ENCODE measurements around the gene ZNF800. TPM values are rescaled to one million over a fixed set of nuclear protein-coding genes. Genes with fewer than 3 reads are reported as not detected.

ZNF800 gene
- total and polyA plus RNA-seq, 11 donors = 4.2 to 34.7 (median 22.3) TPM

- DNase-seq = no peak
- H3K4me3 ChIP-seq = no peak overlapping the region
- intact Hi-C loops (cut with DNase I) = loop anchor here in 3 of 10 donors (5.0 to 10.0 kb wide), 3 partner anchors 42 to 165 kb away; partner anchors contain the start of gene ZNF800 (in 3 of the 3)
- H3K9me3 ChIP-seq = no peaks in the 10 kb centered on the region
- no peaks in the 10 kb centered on the region for H3K27me3 ChIP-seq
- H3K36me3 ChIP-seq = peaks cover 0 to 17% (median 3%) of the 10 kb centered on the region in 9 donors
- 89 to 95% (median 93%) methylated on average over 7 of the region's 7 CpGs for WGBS, 4 donors
- H3K4me1 ChIP-seq = peaks cover 0 to 8% (median 0%) of the 10 kb centered on the region in 12 donors
- ATAC-seq = no peak
- H3K27ac ChIP-seq = no peak overlapping the region
- TF ChIP-seq POLR2A (IDR thresholded peaks at IDR 0.05) = no peak
- TF ChIP-seq CTCF (IDR thresholded peaks at IDR 0.05) = no peak
Measured at GRCh38 chr7:127349881-127350280, 42.6 kb downstream of the ZNF800 start.

- no peak for ATAC-seq
- Histone ChIP-seq H3K4me3 (peak overlapping the region in 8 of 12 donors; percentile 28 to 55 (median 43)), H3K9me3 (peaks cover 0 to 3% (median 0%) of the 10 kb centered on the region in 12 donors), H3K27me3 (no peaks in the 10 kb centered on the region), H3K4me1 (peaks cover 0 to 8% (median 0%) of the 10 kb centered on the region in 12 donors), H3K36me3 (peaks cover 0 to 13% (median 0%) of the 10 kb centered on the region in 9 donors), H3K27ac (no peak overlapping the region)
- intact Hi-C loops (cut with DNase I) = loop anchor here in 3 of 10 donors (5.0 to 10.0 kb wide), 3 partner anchors 44 to 167 kb away; partner anchors contain the start of gene ZNF800 (in 3 of the 3)
- DNase-seq = no peak
- TF ChIP-seq CTCF (IDR thresholded peaks at IDR 0.05) (no peak), POLR2A (IDR thresholded peaks at IDR 0.05) (no peak)
- whole genome bisulfite sequencing, 4 donors = 94 to 97% (median 95%) methylated on average over 3 of the region's 3 CpGs
Measured at GRCh38 chr7:127348247-127348631, 44.3 kb downstream of the ZNF800 start.

- Histone ChIP-seq H3K27ac (no peak overlapping the region), H3K4me3 (peak overlapping the region in 9 of 12 donors; percentile 31 to 55 (median 42)), H3K27me3 (no peaks in the 10 kb centered on the region), H3K4me1 (peaks cover 0 to 8% (median 0%) of the 10 kb centered on the region in 12 donors), H3K36me3 (peaks cover 0 to 13% (median 0%) of the 10 kb centered on the region in 9 donors), H3K9me3 (peaks cover 0 to 8% (median under 1%) of the 10 kb centered on the region in 12 donors)
- ATAC-seq (peak; percentile 42 to 99 (median 92)), DNase-seq (peak; percentile 46 to 83 (median 65))
- TF ChIP-seq CTCF (IDR thresholded peaks at IDR 0.05) (peak in 9 of 12 donors; percentile 30 to 73 (median 58)), POLR2A (IDR thresholded peaks at IDR 0.05) (no peak)
- intact Hi-C loops (cut with DNase I) = loop anchor here in 3 of 10 donors (5.0 to 10.0 kb wide), 3 partner anchors 45 to 167 kb away; partner anchors contain the start of gene ZNF800 (in 3 of the 3)
- WGBS, 4 donors = 4 to 15% (median 7%) methylated on average over 38 to 79 of the region's 79 CpGs
Measured at GRCh38 chr7:127347567-127348246, 44.8 kb downstream of the ZNF800 start.

GRCh38 chr7:127346575-127347256, 45.8 kb downstream of the ZNF800 start:
- intact Hi-C loops (cut with DNase I) = loop anchor here in 3 of 10 donors (5.0 to 10.0 kb wide), 3 partner anchors 46 to 168 kb away; partner anchors contain the start of gene ZNF800 (in 3 of the 3)
- H3K27ac ChIP-seq = no peak overlapping the region
- peaks cover 0 to 14% (median 4%) of the 10 kb centered on the region in 12 donors for H3K9me3 ChIP-seq
- 82 to 88% (median 87%) methylated on average over 6 to 9 of the region's 9 CpGs for WGBS, 4 donors
- H3K4me3 ChIP-seq = no peak overlapping the region
- H3K27me3 ChIP-seq = no peaks in the 10 kb centered on the region
- DNase-seq (no peak), ATAC-seq (no peak)
- TF ChIP-seq CTCF (IDR thresholded peaks at IDR 0.05) (no peak), POLR2A (IDR thresholded peaks at IDR 0.05) (no peak)
- H3K36me3 ChIP-seq = peaks cover 0 to 11% (median 0%) of the 10 kb centered on the region in 9 donors
- H3K4me1 ChIP-seq = peaks cover 0 to 8% (median 0%) of the 10 kb centered on the region in 12 donors
